DMS79 treated with DMSO at 0.1 percent for 48 hours (cell line): Measurements from ENCODE around the gene KIF12.

ENCODE experiments used
- DNase-seq: peaks from one replicate; lab custom pipeline; 2025; lab: John Stamatoyannopoulos, UW

Gene KIF12

DNA sequence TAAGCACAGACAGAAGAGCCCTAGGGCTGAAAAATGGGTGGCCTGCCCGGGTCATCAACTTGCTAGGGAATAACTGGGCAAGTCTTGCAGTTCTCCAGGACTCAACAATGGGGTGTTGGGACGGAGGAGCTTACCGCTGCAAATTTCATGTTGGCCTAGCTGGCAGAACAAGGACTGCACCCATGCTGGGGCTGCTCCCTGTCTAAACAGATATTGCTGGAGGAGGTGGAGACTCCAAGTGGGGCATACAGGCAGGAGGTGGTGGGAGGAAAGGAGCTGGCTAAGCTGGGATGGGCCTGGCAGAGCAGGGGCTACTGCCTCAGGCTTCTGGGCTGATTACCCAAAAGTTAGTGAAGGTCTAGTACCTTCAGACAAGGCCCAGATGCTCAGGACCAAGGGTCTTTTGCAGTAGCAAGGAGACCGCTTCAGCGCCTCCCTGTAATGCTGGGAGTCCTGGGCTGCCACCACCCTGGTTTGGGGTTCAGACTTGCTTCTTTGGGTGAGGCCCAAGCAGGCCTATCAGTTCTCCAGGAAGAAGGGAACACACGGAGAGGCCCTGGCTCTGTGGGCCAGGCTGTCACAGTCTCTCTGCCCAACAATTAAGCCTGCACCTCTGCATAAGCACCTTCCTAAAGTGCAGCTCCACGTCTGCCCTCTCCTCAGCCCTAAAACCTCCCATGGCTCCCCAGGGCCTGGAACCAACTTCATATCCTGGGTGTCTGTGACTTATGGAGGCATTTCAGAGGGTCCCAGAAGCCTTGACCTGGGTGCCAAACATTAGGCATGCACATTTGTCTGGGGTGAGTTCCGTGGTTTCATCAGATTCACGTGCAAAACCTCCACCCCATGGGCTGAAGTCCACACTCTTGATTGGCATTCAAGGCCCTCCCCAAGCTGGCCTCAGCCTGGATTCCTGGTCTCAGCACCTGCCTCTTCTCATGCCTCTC lies 24.2 kb upstream of the KIF12 start:
- DNase-seq: no peak

DNA sequence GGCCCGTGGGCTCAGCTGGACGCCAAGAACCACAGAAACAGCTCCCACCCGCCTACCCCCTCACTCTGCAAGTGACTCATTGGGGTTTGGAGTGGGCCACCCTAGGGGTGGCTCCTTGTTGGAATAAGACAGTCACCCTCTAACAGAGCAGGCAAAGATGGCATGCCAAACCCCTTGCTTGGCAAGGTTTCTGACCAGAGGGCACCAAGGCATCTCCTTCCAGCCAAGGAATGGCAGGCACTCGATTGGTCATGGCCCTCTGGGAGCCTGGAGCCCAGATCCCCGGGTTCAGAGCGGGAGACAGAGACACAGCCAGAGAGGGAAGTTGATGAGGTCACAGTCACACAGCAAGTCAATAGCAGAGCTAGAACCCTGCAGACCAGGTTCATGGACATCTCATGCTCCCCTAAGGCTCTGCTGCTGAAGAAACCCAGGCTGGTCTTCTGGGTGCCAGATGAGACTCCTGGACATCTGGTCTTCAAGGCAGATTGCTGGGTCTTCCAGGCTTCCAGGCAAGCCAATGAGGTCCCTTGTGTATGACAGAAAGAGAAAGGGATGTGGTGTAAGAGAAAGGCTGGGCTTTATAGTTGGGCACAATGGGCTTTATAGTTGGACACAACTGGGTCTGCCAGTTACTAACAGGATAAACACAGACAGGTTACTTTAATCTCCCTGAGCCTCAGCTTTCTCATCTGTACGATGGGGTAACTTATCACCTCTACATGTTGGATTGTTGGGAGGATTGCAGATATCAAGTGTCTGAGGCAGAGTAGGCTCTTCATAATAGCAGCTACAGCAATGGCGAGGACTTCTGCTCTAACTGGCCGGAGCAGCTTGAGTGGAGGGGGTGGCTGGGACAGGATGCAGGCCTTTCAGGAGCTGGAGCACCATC lies 23.3 kb upstream of the KIF12 start:
- DNase-seq: no peak

DNA sequence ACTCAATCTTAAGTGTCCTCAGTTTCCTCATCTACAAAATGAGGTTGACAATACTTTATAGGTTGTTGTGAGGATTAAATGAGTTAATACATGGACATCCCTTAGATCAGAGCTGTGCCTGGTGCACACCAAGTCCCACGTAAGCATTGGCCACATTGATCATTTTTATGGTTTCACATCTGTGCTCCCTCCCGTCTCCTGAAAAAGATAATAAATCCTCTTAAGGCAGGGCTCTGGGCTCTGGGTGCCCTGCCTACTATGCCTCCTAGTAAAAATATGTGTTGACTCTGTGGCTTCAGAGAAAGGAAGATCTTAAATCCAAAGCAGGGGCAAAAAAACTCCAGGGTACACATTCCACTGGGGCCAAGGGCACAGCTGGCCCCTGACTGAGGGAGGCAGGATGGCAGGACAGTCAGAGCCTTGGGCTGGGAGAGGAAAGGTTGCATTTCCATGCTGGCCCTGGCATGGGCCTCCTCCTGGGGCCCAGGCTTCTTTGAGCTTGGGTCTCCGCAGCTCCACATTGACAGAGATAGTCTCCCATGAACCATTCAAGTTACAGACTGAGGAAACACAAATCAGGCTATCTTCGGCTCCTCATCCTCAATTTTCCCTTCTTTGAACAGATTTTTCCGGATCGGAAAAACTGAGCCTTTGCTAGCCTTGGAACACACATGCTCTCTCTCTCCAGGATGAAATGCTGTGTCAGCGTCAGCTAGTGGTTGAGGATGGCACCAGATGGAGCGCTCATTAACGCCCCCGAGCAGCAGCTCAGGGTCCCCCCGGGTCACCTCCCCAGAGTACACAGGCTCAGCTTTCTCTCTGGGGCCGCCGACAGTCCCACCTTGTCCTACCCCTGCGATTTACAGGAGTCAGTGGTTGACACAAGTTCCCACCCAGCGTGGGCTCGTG lies 22.4 kb upstream of the KIF12 start:
- DNase-seq: no peak

DNA sequence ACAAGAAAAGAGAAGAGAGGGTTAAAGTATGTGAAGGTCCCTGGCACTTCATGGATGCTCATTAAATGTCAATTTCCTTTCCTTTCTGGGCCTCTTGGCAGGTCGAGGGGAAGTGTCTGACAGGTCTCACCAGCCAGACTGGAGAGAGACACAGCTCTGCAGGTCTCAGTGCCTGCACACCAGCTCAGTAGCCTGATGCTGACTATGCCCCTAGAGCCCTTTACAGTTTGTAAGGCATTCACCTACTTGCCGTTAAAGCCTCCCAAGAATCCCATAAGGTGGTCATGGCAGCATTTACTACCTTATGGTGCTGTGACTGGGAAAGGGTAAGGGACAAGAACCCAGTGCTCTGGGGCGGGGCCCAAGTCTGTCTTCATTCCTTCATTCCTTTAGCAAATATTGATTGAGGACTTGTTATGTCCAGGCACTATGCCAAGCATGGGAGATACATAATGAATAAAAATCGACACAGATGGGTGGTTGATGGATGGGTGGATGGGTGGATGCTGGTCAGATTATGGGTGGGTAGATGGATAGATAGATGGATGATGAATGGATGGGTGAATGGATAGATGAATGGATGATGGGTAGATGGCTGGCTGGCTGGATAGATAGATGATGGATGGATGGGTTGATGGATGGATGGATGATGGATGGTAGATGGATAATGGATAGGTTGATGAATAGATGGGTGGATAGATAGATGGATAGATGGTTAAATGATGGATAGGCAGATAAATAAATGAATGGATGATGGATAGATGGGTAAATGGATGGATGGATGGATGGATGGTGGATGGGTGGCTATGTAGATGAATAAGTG lies 21.3 kb upstream of the KIF12 start:
- DNase-seq: no peak

DNA sequence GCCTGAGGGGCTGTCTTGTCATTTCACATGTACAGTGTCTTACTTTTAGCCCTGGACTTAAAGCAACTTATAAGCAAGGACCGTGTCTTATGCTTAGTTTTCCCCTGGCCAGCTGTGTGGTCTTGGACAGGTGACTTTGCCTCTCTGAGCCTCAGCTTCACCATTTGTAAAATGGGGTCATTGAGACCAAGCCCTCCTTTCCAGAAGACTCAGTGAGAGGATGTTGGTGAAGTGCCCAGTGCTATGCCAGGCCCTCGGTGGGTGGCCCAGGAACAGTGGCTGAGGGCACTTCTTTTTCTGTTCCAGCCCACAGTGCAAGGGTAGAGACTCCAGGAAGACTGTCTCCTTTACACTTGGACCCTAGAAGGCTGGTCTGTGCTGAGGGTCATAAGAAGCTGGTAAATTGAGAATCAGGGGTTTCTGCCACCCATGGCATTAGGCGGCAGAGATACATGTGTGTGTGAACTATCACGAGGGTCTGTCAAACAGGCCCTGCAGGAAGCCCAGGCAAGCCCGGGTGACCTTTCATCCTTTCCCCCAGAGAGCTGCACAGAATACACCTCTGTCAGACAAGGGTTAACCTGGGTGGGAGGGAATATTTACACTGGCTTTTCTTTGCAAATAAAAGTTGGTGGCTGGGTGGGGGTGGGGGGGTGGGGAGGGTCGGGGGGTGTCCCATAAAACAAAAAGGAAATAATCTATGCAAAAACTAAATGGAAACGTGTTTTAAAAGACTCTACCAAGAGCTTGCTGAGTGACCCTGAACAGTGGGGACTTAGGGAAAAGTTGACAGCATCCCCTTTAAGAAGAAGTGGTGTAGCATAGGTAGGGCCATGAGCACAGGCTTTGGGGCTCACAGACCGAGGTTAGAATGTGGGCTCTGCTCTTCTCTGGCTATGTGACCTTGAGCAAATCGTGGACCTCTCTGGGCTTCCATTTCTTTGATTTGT lies 20.4 kb upstream of the KIF12 start:
- no peak for DNase-seq

DNA sequence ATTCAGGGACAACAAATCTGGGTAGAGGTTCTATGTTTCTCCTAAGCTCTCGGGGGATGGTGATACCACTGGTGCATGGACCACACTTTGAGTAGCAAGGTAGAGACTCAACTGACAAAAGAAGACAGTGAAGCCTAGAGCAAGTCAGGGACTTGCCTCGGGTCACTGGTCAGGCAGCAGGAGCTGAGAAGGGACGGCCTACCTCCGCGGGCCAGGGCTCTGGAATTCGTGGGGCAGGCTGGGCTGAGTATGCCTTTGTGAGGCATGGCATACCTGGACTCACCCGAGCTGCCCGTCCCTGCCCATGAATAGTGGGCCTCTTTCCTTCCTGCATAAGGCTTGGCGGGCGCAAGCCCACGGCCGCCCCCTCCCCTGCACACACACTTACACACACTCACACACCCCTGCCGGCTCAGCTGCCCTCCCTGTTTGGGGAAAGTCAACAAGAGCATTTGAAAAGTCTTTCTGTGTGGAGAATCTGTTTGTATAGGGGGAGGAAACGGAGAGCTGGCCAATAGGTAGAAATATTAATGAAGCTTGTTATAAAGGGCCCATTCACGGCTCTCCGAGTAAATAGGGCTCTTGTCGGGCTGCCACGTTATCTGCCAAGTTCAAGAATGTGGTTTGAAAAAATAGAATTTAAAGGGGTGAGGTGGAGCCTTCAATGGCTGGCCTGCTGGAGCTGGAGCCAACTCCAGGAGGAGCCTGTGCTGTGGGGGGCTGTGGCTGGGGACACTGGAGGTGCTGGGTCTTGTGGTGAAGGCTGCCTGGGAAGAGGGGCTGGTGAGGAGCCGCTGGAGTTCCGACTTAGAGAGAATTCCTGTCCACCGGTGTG lies 19.1 kb upstream of the KIF12 start:
- DNase-seq: peak; percentile 95

DNA sequence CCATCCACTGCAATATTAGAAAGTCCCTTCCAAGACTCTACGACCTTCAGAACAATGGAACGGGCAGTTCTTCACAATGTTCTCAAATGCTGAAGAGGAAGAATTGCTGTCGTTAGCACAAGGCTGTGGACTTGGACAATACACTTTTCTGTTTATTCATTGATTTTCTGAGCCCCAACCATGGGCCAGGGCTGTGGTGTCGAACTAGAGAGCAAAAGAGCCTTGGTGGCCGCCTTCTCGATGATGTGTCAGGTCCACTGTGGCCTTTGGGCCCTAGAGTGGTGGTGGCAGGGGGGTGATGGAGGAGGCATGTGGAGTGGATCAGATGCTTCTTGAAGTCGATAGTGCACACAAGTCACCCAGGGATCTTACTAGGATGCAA lies 18.5 kb upstream of the KIF12 start:
- no peak for DNase-seq

DNA sequence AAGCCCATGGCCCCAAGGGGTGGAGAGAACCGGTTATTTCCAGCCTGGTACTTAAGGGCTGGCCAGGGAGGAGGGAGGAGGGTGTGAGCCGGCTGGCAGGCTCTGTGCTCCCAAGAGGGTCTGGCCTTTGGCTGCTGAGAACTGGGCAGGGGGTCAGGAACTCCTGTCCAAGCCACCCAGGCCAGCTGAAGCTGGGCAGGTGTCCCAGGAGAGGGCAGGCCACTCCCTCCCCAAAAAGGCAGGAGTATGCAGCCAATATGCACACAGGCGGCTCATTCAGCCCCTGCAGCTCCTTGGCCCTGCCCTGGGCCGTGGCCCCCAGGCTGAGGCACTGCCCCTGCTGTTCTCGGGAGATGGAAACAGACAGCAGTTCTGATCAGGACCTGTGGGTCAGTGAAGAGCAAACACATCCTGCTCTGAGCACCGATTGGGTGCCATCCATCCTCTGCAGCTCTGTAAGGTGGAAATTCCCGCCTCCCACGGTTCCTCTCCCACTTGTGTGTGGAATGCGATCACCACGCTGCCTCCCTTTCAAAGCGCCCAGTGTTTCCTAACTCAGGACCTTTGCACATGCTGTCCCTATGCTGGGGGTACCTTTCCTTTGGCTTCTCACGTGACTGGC lies 17.1 kb upstream of the KIF12 start:
- DNase-seq: no peak

DNA sequence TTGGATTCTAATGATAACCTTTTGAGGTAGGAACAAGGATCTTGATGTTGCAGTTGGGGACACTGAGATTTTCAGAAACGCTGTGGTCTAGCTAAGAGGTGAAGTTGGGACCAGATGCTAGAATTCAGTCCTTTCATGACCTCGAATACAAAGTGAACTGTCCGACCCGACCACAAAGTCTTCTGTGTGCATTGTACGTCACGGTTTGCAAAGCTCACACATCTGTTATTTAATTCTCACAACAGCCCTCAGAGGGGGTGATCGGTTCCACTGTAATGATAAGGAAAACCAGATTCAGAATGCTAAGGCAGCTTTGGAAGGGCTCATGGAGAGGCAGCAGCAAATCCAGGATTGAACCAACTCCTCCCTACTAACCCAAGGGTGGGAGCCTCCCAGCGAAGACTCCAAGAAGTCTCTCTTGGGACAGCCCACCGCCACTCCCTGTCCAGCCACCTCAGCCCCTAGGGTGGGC lies 16.6 kb upstream of the KIF12 start:
- no peak for DNase-seq

DNA sequence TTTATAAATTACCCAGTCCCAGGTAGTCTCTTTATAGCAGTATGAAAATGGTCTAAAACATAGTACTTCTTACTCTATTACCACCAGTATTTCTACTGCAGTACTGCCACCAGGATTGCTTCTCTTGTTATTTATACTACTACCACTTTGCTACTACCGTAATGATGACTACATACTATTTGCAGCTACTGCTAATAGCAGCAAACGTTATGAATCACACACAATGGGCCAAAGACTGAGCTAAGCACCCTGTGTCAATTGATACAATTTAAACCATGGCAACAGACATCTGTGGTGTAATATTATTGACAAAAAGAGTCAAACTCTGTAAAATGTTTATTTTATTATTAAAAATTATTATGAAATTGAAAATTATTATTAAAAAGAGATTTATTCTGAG lies 15.3 kb upstream of the KIF12 start:
- no peak for DNase-seq

DNA sequence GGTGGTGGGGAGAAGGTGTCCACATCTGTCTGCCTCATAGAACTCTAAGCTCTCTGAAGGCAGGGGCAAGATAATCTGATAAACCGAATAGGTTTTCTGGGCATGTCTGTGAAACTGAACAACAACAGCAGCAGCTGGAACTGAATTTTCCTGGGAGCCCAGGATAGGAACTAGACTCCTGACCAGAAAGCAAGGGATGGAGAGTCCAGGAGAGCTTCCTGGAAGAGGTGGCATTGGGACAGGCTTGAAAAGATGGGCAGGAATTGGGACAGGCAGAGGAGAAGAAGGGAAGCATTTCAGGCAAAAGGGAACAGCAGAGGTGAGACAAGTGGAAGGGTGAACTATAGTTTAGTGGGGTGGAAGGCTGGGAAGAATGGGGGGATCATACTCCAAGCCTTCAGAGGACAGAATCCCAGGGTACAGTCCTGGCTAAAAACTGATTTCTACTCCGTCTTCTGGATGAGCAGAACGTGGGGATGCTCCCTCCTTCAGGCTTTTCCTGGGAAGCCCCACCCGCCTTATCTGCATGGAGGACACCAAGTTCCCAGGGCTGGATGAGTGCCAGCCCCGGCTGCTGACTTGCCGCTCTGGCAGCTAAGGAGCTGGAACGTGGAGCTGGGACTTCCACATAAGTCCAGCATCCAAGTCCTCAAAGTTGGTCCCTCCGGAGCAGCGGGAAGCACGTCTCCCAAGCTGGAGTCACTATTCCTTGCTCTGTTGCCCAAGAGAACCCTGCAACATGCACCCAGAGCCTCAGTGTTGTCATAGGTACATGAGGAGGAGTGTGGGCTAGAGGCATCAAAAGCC lies 13.9 kb upstream of the KIF12 start:
- no peak for DNase-seq

DNA sequence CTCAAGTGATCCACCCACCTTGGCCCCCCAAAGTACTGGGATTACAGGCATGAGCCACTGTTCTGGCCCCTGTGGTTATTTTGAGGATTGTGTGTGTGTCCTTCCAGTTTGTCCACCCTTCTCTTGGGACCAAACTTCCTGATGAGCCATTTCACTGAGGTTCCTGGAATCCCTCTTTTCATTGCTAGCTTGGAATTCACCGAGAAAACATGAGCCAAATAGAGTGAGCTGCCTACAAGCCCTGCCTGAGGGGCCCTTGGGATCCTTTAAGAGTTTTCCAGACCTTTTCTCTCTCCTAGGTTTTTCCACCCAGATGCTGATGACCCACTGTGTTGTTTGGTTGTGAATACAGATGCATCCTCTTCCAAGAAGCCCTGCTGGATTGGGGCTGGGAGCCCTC lies 13.2 kb upstream of the KIF12 start:
- no peak for DNase-seq

DNA sequence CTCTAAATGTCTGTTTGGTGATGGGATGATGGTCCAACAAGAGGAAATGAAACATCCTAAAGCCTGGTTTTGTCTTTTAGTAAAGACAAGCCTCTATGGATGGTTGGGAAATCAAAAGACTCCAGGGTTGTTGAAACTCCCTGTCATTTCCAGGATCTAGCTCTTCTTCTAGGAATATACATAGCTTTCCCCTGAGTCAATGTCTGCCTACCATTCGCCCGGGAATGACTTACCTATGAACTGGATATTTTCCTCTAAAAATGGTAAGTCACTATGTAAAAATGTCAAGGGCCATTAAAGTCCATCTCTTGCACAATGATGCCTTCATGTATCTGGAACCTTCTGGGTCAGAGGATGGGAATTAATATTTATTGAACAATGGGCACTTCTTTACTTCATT lies 11.1 kb upstream of the KIF12 start:
- DNase-seq: no peak

DNA sequence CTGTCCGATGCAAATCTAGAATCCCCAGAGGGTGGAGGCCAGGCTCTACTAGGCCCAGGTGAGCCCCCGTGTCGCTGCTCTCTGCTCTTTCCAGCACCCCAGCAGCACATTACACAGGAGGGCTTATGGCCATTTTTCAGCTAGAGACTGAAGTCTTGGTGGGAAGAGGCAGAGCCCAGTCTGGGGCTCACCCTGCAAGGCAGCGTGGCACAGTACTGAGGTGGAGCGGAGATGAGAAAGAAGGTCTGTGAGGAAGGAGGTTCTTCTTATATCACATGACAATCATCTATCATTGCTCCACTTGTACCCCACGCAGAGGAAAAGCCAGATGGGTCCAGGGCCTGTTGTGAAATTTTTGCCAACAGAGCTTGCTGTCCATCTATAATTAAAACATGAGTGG lies 10.0 kb upstream of the KIF12 start:
- no peak for DNase-seq

DNA sequence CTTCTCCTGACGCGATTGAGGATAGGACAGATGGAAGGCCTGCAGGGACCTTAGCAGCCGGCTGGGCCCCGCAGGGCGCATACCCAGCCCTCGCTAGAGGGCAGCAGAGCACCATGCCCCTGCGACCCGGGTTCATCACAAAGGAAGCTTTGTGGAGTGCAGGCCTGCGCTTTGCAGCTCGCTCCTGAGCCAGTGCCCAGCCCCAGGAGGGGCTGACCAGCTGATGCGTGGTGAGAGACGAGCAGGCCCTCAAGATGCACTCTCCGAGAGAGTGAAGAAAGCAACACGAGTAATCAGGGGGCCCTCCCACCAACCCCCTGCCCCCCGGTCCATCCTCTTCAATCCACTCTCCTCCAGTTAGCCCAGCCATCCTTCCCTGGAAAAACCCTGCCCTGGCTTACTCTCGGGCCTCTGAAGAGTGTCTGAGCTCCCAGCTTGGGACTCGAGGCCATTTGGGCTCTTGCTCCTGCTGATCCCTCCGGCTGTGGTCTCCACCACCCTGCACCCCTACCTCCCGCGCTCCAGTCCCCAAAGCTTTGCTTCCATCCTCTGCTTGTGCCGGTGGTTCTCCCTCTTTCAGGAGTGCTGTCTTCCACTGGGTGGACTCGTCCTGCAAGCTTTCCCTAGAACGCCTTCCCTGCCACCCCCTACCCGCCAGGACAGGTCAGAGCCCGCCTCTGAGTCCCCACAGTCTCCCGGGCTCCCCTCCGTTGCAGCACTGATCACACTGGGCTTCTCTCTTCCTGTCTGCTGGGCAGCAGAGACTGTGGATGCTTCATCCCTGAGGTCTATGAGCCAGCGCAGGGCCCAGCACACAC lies 9.1 kb upstream of the KIF12 start:
- peak; percentile 79 for DNase-seq

DNA sequence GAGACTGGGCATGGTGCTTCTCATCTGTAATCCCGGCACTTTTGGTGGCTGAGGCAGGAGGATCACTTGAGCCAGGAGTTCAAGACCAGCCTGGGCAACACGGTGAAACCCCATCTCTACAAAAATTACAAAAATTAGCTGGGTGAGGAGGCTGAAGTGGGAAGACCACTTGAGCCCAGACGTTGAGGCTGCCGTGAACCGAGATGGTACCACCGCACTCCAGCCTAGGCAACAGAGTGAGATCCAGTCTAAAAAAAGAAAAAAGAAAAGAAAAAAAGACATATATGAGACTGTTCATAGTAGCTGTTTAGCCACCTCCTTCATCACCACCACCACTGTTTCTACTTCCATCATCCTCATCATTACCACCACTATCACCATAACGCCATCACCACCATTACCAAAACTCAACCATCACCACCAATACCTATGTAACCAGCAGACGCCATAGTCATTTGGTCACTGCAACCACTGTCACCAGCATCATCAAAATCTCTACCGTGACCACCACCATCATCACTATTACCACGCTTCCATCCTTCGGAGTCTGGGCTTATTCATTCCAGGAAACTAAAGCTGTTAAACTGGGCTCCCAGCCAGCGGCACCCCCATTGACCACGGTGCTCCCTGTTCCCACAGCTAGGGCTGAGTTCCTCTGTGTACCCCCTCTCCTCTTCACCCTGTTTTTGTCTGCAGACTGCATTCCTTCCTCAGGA lies 8.4 kb upstream of the KIF12 start:
- DNase-seq: no peak
